Measurements from ENCODE around the gene ASCC2.
"Not testable (repeated sequence)": the region's sequence is repeated elsewhere in the genome, so short reads cannot be mapped to it uniquely, and the experiment has no call there.

The ASCC2 gene

DNA sequence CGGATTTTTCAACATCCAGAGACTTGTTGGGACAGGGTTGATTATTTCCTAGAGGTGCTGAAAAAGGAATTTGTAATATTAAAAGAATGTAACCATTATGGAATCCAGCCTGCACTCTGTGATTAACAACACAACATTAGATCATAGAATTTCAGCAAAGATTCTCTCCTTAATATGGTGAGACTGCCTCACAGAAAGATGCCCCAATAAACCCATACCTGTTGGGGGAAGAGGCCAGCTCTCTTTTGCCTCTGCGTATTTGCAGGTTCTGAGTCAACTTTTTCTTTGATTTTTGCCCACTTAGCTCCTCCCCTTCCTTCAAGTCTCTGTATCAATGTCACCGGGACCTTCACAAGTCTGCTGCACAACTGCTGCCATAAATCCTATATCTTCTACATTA lies 32.5 kb upstream of the ASCC2 start:
- TF ChIP-seq, protein P1, sequence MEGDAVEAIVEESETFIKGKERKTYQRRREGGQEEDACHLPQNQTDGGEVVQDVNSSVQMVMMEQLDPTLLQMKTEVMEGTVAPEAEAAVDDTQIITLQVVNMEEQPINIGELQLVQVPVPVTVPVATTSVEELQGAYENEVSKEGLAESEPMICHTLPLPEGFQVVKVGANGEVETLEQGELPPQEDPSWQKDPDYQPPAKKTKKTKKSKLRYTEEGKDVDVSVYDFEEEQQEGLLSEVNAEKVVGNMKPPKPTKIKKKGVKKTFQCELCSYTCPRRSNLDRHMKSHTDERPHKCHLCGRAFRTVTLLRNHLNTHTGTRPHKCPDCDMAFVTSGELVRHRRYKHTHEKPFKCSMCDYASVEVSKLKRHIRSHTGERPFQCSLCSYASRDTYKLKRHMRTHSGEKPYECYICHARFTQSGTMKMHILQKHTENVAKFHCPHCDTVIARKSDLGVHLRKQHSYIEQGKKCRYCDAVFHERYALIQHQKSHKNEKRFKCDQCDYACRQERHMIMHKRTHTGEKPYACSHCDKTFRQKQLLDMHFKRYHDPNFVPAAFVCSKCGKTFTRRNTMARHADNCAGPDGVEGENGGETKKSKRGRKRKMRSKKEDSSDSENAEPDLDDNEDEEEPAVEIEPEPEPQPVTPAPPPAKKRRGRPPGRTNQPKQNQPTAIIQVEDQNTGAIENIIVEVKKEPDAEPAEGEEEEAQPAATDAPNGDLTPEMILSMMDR (IDR thresholded peaks at IDR 0.05; ENCODE audit: extremely low read depth, missing control alignments) = no peak
- DNase-seq (ENCODE audit: low spot score) = no peak

DNA sequence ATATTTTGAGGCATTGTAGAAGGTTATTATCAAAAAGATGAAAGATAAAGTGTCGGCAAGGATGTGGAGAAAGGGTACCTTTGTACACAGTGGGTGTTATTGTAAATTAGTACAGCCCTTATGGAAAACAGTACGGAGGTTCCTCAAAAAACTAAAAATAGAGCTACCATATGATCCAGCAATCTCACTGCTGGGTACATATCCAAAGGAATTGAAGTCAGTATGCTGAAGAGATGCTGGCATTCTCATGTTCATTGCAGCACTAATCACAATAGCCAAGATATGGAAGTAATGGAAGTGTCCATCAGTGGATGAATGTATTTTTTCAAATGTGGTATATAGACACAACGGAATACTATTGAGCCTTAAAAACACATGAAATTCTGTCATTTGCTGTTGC lies 29.8 kb upstream of the ASCC2 start:
- DNase-seq (ENCODE audit: low spot score) = no peak
- TF ChIP-seq, protein P1 (IDR thresholded peaks at IDR 0.05; ENCODE audit: extremely low read depth, missing control alignments) = no peak

GRCh38 chr22:29867260-29867659 lies 29.2 kb upstream of the ASCC2 start:
- no peak for DNase-seq (ENCODE audit: low spot score)
- TF ChIP-seq, protein P1 (IDR thresholded peaks at IDR 0.05; ENCODE audit: extremely low read depth, missing control alignments) = no peak

DNA sequence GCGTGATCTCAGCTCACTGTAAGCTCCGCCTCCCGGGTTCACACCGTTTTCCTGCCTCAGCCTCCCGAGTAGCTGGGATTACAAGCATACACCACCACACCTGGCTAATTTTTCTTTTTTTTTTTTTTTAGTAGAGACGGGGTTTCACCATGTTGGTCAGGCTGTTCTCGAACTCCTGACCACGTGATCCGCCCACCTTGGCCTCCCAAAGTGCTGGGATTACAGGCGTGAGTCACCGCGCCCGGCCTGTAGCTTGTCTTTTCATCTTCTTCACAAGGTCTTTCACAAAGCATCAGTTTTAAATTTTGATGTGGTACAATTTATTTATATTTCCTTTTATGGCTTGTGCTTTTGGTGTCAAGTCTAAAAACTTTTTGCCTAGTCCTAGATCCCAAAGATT lies 27.5 kb upstream of the ASCC2 start:
- DNase-seq (ENCODE audit: low spot score) = not testable (repeated sequence)

DNA sequence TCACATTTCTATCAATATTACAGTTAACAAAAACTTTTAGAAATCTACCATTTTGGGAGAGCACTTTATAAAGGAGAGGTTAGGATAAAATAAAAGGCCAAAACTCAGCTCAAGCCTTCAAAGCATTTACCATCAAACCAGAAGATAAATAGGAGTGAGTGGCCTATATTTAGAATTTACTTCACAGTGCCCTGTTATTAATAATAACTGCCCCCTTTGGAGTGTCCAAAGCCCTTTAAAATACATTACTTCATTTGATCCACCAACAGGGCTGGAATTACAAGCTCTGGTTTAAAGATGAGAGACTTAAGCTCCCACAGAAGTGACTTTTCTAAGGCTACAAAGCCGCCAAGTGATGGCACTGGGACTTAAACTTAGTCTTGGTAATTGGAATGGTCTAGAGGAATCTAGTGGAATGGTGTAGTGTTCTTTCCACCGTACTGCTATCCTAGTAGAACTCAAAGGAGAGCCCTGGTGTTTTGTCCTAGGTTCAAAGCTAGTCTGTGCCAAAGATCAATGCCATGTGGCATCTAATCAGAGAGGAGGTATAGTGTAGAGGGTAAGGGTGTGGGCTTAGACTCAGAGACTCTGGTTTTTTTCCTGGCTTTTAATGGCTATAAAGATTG lies 23.7 kb upstream of the ASCC2 start:
- TF ChIP-seq, protein P1 (IDR thresholded peaks at IDR 0.05; ENCODE audit: extremely low read depth, missing control alignments) = no peak
- DNase-seq (ENCODE audit: low spot score) = no peak

GRCh38 chr22:29860006-29860766 lies 22.1 kb upstream of the ASCC2 start:
- TF ChIP-seq, protein P1 (IDR thresholded peaks at IDR 0.05; ENCODE audit: extremely low read depth, missing control alignments) = no peak
- DNase-seq (ENCODE audit: low spot score) = no peak

DNA sequence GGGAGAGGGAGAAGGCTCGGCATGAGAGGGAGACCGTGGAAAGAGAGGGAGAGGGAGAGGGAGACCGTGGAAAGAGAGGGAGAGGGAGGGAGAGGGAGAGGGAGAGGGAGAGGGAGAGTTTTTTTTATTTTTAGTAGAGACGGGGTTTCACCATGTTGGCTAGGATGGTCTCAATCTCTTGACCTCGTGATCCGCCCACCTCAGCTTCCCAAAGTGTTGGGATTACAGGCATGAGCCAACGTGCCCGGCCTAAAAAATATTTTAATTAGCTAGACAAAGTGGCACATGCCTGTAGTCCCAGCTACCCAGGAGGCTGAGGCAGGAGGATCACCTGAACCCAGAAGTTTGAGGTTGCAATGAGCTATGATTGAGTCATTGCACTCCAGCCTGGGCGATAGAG lies 21.0 kb upstream of the ASCC2 start:
- DNase-seq (ENCODE audit: low spot score) = not testable (repeated sequence)

DNA sequence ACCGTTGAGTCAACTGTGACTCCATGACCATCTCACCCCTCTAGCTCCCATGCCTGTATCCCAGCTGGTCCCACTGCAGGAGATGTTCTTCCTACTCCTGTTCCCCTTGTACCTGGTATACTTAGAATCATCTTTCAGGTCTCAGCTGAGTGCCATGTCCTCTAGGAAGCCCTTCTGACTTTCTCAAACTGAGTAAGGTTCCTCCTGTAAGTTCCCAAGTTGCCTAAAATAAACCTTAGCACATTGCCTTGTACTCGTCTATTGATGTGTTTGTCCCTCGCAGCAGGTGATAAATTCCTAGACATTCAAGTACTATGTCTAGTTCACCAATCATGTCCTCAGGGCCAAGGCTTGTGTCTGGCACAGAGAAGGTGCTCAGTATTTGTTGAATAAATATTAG lies 18.4 kb upstream of the ASCC2 start:
- DNase-seq (ENCODE audit: low spot score) = no peak

More for the DNA sequence above, 18.4 kb upstream of the ASCC2 start:
- TF ChIP-seq, protein P1 (IDR thresholded peaks at IDR 0.05; ENCODE audit: extremely low read depth, missing control alignments) = no peak
